BJ (cell line): ENCODE measurements around the gene ENOX2. TPM values are rescaled to one million over a fixed set of nuclear protein-coding genes. Genes with fewer than 3 reads are reported as not detected.

Experiments
- CTCF ChIA-PET: fragments of 350-600 bp; formaldehyde crosslinking; extraction: SDS; loops from one replicate; lab custom pipeline; 2021; ENCODE audit warnings: antibody characterized with exemption, inconsistent platforms; lab: Yijun Ruan, JAX
- POLR2A ChIA-PET: fragments of 300-600 bp; sonication (Branson Sonifier 250); formaldehyde crosslinking; extraction: SDS; loops from one replicate; lab custom pipeline; 2021; ENCODE audit warnings: antibody characterized with exemption; lab: Charles Lee
- DNase-seq: peaks from one replicate; pipeline ENCODE4 v3.0.0-alpha.2; 2011; ENCODE audit warnings: low read depth
- H3K27me3 ChIP-seq: 2 replicates; pipeline ENCODE4 v1.6.0; 2011; ENCODE audit warnings: low read length; ENCODE audit not compliant: control insufficient read depth, insufficient read depth
- H3K36me3 ChIP-seq: 2 replicates; pipeline ENCODE4 v1.5.1; 2011; ENCODE audit warnings: low read length; ENCODE audit not compliant: control insufficient read depth, insufficient read depth
- H3K4me3 ChIP-seq: 2 replicates; pipeline ENCODE4 v1.5.1; 2011; ENCODE audit warnings: low read depth, mild to moderate bottlenecking, control low read depth, low read length
- polyA plus RNA-seq: library from polyadenylated mRNA; depleted of rRNA; stranded (reverse); fragments of >200 nt; gene quantifications from 2 replicates; pipeline ENCODE4 v1.2.3, GENCODE V29; 2011
- TF ChIP-seq, protein P1 (sequence below): IDR thresholded peaks from 2 replicates; pipeline ENCODE4 v1.5.1; 2011; ENCODE audit warnings: low read depth, mild to moderate bottlenecking, control low read depth, inconsistent platforms, low read length, moderate library complexity; ENCODE audit not compliant: insufficient read depth

Gene ENOX2
- polyA plus RNA-seq, 1 experiment: 17.5 TPM

DNA sequence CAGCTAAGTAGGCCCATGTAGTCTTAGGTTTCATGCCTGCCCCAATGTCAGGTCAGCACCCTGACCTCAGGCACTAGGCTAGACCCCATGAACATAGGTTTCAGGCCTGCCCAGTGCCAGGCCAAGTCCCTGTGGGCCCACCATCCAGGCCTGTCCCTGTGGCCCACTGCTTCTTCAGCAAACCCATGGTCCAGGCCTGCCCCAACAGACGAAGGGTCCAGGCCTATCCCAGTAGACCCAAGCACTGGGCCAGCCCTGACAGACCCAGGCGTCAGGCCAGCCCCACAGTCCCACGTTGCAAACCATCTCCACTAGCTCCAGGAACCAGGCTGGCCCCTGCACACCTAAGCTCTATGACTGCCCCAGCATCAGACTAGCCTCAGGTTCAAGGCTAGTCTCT lies 92.4 kb downstream of the ENOX2 start:
- no peaks in the 10 kb centered on the region for H3K36me3 ChIP-seq
- no peak for DNase-seq
- no peaks in the 10 kb centered on the region for H3K27me3 ChIP-seq
- no peak overlapping the region for H3K4me3 ChIP-seq
- ChIA-PET POLR2A (no interaction called here), CTCF (no interaction called here)
- TF ChIP-seq, protein P1, sequence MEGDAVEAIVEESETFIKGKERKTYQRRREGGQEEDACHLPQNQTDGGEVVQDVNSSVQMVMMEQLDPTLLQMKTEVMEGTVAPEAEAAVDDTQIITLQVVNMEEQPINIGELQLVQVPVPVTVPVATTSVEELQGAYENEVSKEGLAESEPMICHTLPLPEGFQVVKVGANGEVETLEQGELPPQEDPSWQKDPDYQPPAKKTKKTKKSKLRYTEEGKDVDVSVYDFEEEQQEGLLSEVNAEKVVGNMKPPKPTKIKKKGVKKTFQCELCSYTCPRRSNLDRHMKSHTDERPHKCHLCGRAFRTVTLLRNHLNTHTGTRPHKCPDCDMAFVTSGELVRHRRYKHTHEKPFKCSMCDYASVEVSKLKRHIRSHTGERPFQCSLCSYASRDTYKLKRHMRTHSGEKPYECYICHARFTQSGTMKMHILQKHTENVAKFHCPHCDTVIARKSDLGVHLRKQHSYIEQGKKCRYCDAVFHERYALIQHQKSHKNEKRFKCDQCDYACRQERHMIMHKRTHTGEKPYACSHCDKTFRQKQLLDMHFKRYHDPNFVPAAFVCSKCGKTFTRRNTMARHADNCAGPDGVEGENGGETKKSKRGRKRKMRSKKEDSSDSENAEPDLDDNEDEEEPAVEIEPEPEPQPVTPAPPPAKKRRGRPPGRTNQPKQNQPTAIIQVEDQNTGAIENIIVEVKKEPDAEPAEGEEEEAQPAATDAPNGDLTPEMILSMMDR: no peak

DNA sequence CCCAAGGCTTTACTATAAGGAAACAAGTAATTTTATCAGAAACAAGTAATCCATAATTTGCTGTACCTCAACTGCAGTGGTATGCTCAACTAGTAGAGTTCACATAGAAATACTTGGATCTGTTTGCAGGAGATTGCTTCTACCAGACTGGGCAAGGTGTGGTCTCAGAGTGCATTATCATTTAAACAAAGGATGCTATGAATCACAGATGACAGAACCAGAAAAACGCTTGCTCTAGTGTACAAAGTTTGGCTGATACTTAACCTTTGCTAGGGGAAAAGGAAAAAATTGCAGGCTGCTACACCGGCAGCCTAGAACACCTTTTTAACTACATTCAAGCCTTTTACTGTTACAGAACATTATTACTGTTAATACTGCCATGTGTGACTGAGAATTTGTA lies 97.1 kb downstream of the ENOX2 start:
- DNase-seq: no peak
- ChIA-PET POLR2A (no interaction called here), CTCF (no interaction called here)
- H3K27me3 ChIP-seq: no peaks in the 10 kb centered on the region
- no peaks in the 10 kb centered on the region for H3K36me3 ChIP-seq
- TF ChIP-seq, protein P1: no peak
- no peak overlapping the region for H3K4me3 ChIP-seq

DNA sequence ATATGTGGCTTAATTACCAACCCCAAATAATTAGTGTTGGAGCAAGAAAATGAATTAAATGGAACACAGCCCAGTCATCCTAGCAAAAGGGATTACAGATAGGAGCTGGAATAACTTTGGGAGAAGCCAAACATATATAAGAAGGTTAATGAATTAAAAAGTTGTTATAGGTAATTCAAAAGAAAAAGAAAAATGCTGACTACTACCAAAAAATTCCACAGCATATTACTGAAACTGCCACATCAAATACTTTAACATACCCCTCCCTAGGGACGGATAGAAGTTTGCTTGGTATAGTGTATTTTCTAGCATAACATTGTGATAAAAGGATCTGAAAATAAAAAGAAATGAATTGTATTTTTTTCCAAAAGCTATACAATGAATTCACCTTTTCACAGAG lies 99.5 kb downstream of the ENOX2 start:
- TF ChIP-seq, protein P1: no peak
- ChIA-PET POLR2A (no interaction called here), CTCF (interaction anchor here (1.5 kb wide), 1 partner anchor 228 kb away, joined by 4 read pairs; no protein-coding TSS in a partner anchor)
- Histone ChIP-seq H3K36me3 (no peaks in the 10 kb centered on the region), H3K4me3 (no peak overlapping the region), H3K27me3 (no peaks in the 10 kb centered on the region)
- no peak for DNase-seq

DNA sequence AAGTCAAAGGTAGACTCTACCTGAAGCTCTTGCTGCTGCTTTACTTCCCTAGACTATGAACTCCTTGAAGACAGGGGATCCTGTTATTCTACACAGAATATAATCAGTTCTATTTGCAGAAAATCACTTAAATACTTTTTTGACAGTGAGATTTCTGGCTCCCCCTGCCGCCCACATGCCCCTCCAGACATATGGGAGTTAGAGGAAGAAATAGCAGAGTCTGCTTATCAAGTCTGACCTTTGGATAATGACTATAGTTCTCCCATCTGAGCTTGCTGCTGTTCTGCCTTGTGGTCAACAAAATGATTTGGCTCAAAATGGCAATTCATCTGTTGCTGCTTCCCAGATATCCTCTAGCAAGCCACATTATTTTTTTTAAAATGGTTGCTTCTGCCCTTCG lies 101.1 kb downstream of the ENOX2 start:
- H3K27me3 ChIP-seq: no peaks in the 10 kb centered on the region
- ChIA-PET POLR2A (no interaction called here), CTCF (no interaction called here)
- DNase-seq: no peak
- TF ChIP-seq, protein P1: no peak
- no peaks in the 10 kb centered on the region for H3K36me3 ChIP-seq
- H3K4me3 ChIP-seq: no peak overlapping the region

DNA sequence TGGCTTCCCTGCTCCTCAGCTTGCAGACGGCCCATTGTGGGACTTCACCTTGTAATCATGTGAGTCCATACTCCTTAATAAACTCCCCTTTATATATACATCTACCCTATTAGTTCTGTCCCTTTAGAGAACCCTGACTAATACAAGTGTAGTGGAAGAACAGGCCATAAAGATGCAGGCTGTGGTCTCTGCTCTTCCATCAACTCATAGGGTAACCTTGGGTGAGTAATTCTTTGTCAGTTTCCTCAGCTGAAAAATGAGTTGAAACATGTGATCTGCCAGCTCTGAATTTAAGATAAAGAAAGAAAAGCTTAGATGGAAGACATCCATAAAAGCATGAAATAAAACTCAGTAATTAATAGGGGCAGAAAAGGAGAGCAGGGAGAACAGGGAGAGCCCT lies 103.6 kb downstream of the ENOX2 start:
- POLR2A ChIA-PET: no interaction called here
- CTCF ChIA-PET: no interaction called here
- Histone ChIP-seq H3K4me3 (no peak overlapping the region), H3K36me3 (no peaks in the 10 kb centered on the region), H3K27me3 (no peaks in the 10 kb centered on the region)
- no peak for DNase-seq
- TF ChIP-seq, protein P1: no peak
